Mucosa of gallbladder (tissue), 1 donor: ENCODE results near the gene TERF2IP. TPM values are rescaled to one million over a fixed set of nuclear protein-coding genes. Genes with fewer than 3 reads are reported as not detected.
A peak's percentile ranks its signal among the peaks of the same experiment; 100 is the strongest.

Experiments used
- DNase-seq: peaks from one replicate; pipeline ENCODE4 v3.0.0-alpha.2; 2020; ENCODE audit warnings: low spot score
- total RNA-seq: library from RNA; stranded (reverse); gene quantifications from one replicate; pipeline ENCODE4 v1.2.1, GENCODE V29; 2021
- donor health status: DM: no; HTN: no; CAD: no.

The TERF2IP gene
- 62.2 TPM for total RNA-seq

- DNase-seq, result peak; percentile 95
These were observed at the start of gene TERF2IP, which contains the start of gene KARS1 for GRCh38 chr16:75647492-75648264. TERF2IP (plus strand) TSS chr16:75647773; CDS start chr16:75647883, 110 bp downstream. KARS1 (minus strand) TSS chr16:75647665; CDS start chr16:75647639, 26 bp downstream.

- no peak for DNase-seq
These were observed 47.9 kb upstream of the TERF2IP start for GRCh38 chr16:75599452-75600277.

GRCh38 chr16:75603241-75603640 lies 44.3 kb upstream of the TERF2IP start:
- no peak for DNase-seq

GRCh38 chr16:75606507-75606906 lies 41.1 kb upstream of the TERF2IP start:
- no peak for DNase-seq

- no peak for DNase-seq
These were observed 33.3 kb upstream of the TERF2IP start for GRCh38 chr16:75614066-75614897.

GRCh38 chr16:75615619-75616018 lies 32.0 kb upstream of the TERF2IP start:
- DNase-seq, result no peak

- DNase-seq, result no peak
These were observed 31.0 kb upstream of the TERF2IP start for GRCh38 chr16:75616521-75617010.

- DNase-seq, result no peak
These were observed 30.5 kb upstream of the TERF2IP start for GRCh38 chr16:75617121-75617520.

- no peak for DNase-seq
These were observed 28.8 kb upstream of the TERF2IP start for GRCh38 chr16:75618780-75619179.

GRCh38 chr16:75620326-75621169 lies 27.0 kb upstream of the TERF2IP start:
- DNase-seq, result no peak

- no peak for DNase-seq
These were observed 26.4 kb upstream of the TERF2IP start for GRCh38 chr16:75621170-75621477.

- peak; percentile 98 for DNase-seq
These were observed 24.6 kb upstream of the TERF2IP start, which contains the start of gene ADAT1 for GRCh38 chr16:75622761-75623605. ADAT1 (minus strand) TSS chr16:75623281; CDS start chr16:75620799, 2,482 bp downstream.

- DNase-seq, result no peak
These were observed 22.6 kb upstream of the TERF2IP start for GRCh38 chr16:75624921-75625334.

- no peak for DNase-seq
These were observed 20.8 kb upstream of the TERF2IP start for GRCh38 chr16:75626806-75627205.

GRCh38 chr16:75627851-75628250 lies 19.7 kb upstream of the TERF2IP start:
- DNase-seq, result no peak

GRCh38 chr16:75628351-75628750 lies 19.2 kb upstream of the TERF2IP start:
- no peak for DNase-seq

- DNase-seq, result no peak
These were observed 18.4 kb upstream of the TERF2IP start for GRCh38 chr16:75629132-75629531.

GRCh38 chr16:75630052-75630451 lies 17.5 kb upstream of the TERF2IP start:
- no peak for DNase-seq

GRCh38 chr16:75632857-75633256 lies 14.7 kb upstream of the TERF2IP start:
- DNase-seq, result no peak

GRCh38 chr16:75635036-75635435 lies 12.5 kb upstream of the TERF2IP start:
- DNase-seq, result no peak
